Activated CD8-positive, alpha-beta memory T cell treated with anti-CD3 and anti-CD28 coated beads, Interleukin-2, amount 10 ng/mL, durations not matched to agents 7 days and 5 days (primary cell): Measurements from ENCODE around the gene PPAN. TPM values are rescaled to one million over a fixed set of nuclear protein-coding genes. Genes with fewer than 3 reads are reported as not detected.
A peak's percentile ranks its signal among the peaks of the same experiment; 100 is the strongest.

Source experiments
- ATAC-seq: fragments of 150-1000 bp; cut with Tn5 transposase; one replicate; pipeline ENCODE4 v1.10.0; 2021; ENCODE audit warnings: moderate library complexity
- CTCF ChIA-PET: fragments of 350-600 bp; sonication (Branson Sonifier 250); formaldehyde crosslinking; loops from one replicate; lab custom pipeline; 2021; ENCODE audit warnings: antibody characterized with exemption; lab: Charles Lee
- DNase-seq: peaks from one replicate; pipeline ENCODE4 v3.0.0-alpha.2; 2020
- H3K27ac Mint-ChIP-seq: one replicate; pipeline ENCODE4 v1.8.0; 2021; ENCODE audit warnings: mild to moderate bottlenecking, mixed read lengths
- H3K27me3 Mint-ChIP-seq: one replicate; pipeline ENCODE4 v1.8.0; 2021; ENCODE audit warnings: mixed read lengths
- H3K36me3 Mint-ChIP-seq: one replicate; pipeline ENCODE4 v1.8.0; 2021; ENCODE audit warnings: mild to moderate bottlenecking, mixed read lengths
- H3K4me1 Mint-ChIP-seq: one replicate; pipeline ENCODE4 v1.8.0; 2021; ENCODE audit warnings: mixed read lengths
- H3K4me3 Mint-ChIP-seq: one replicate; pipeline ENCODE4 v1.8.0; 2021; ENCODE audit warnings: mild to moderate bottlenecking, moderate library complexity, mixed read lengths
- H3K9me3 Mint-ChIP-seq: one replicate; pipeline ENCODE4 v1.8.0; 2022; ENCODE audit warnings: low read depth, mixed read lengths
- total RNA-seq, 2 experiments: library from RNA; stranded (reverse); gene quantifications; one replicate each; pipeline ENCODE4 v1.2.3, GENCODE V29; 2021

The PPAN gene
- total RNA-seq, 2 experiments from 2014 or later = 98.5 to 115 TPM

DNA sequence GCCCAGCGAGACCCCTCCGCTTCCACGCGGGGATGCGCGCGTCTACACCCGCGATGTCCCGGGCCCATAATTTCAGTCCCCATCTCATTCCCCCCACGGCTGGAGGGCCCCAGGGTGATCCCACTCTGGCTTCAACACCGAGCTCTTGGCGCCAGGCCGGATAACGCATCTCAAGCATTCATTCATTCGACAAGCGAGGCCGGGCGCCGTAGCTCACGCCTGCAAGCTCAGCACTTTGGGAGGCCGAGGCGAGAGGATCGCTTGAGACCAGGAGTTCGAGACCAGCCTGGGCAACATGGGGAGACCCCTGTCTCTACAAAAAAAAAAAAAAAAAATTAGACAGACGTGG is 9.6 kb upstream of the PPAN start:
- Mint-ChIP-seq H3K27me3 (no peaks in the 10 kb centered on the region), H3K27ac (peak overlapping the region; percentile 79), H3K4me1 (peaks cover 40% of the 10 kb centered on the region), H3K9me3 (no peaks in the 10 kb centered on the region), H3K4me3 (peak overlapping the region; percentile 58), H3K36me3 (peaks cover 28% of the 10 kb centered on the region)
- no peak for ATAC-seq
- no peak for DNase-seq
- CTCF ChIA-PET = interaction anchor here (0.8 to 5.8 kb wide), 10 partner anchors 11 to 292 kb away, joined by 3 to 147 read pairs (median 6); partner anchors contain the start of genes DNMT1, P2RY11 and PPAN

GRCh38 chr19:10100163-10100785 is 5.9 kb upstream of the PPAN start:
- Mint-ChIP-seq H3K4me3 (no peak overlapping the region), H3K9me3 (no peaks in the 10 kb centered on the region), H3K27me3 (no peaks in the 10 kb centered on the region), H3K4me1 (peaks cover 61% of the 10 kb centered on the region), H3K27ac (peak overlapping the region; percentile 100), H3K36me3 (peaks cover 2% of the 10 kb centered on the region)
- CTCF ChIA-PET = interaction anchor here (0.6 to 5.8 kb wide), 8 partner anchors 8 to 150 kb away, joined by 3 to 147 read pairs (median 5); partner anchors contain the start of genes P2RY11 and PPAN
- ATAC-seq (no peak), DNase-seq (no peak)

- H3K27me3 Mint-ChIP-seq = no peaks in the 10 kb centered on the region
- H3K27ac Mint-ChIP-seq = peak overlapping the region; percentile 100
- DNase-seq (peak; percentile 45), ATAC-seq (no peak)
- H3K9me3 Mint-ChIP-seq = no peaks in the 10 kb centered on the region
- CTCF ChIA-PET = interaction anchor here (0.7 to 3.5 kb wide), 5 partner anchors 9 to 133 kb away, joined by 3 to 23 read pairs (median 4); partner anchors contain the start of gene P2RY11
- H3K4me3 Mint-ChIP-seq = no peak overlapping the region
- peaks cover 71% of the 10 kb centered on the region for H3K4me1 Mint-ChIP-seq
- peaks cover 13% of the 10 kb centered on the region for H3K36me3 Mint-ChIP-seq
These were observed 3.4 kb upstream of the PPAN start for GRCh38 chr19:10102787-10103236.

DNA sequence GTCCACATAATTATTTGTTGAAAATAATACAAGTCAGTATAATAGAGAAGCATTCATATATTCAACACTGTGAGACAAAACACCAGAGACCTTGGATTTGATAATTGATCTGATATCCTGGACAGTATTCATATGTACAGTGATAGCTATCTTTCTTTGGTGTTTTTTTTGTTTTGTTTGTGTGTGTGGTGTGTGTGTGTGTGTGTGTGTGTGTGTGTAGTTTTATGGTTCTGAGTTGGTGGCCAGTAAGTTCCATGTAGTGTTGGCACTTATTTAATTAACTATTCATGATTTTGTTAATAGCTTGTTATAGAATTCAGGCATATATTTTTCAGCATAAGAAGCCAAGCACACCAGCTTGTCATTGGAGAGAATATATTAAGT is 2.0 kb upstream of the PPAN start:
- H3K27ac Mint-ChIP-seq = peak overlapping the region; percentile 99
- ATAC-seq = no peak
- peaks cover 74% of the 10 kb centered on the region for H3K4me1 Mint-ChIP-seq
- no peak for DNase-seq
- H3K27me3 Mint-ChIP-seq = no peaks in the 10 kb centered on the region
- no peaks in the 10 kb centered on the region for H3K9me3 Mint-ChIP-seq
- CTCF ChIA-PET = interaction anchor here (0.6 to 3.5 kb wide), 7 partner anchors 8 to 491 kb away, joined by 3 to 23 read pairs (median 4); no protein-coding TSS in a partner anchor
- H3K36me3 Mint-ChIP-seq = peaks cover 21% of the 10 kb centered on the region
- H3K4me3 Mint-ChIP-seq = peak overlapping the region; percentile 36

GRCh38 chr19:10104665-10105508 is 1.3 kb upstream of the PPAN start:
- Mint-ChIP-seq H3K27ac (peak overlapping the region; percentile 99), H3K27me3 (no peaks in the 10 kb centered on the region), H3K36me3 (peaks cover 29% of the 10 kb centered on the region), H3K4me3 (peak overlapping the region; percentile 77), H3K9me3 (no peaks in the 10 kb centered on the region), H3K4me1 (peaks cover 76% of the 10 kb centered on the region)
- ATAC-seq (peak; percentile 63), DNase-seq (peak; percentile 96)
- CTCF ChIA-PET = interaction anchor here (0.6 to 5.5 kb wide), 8 partner anchors 7 to 490 kb away, joined by 3 to 55 read pairs (median 4); no protein-coding TSS in a partner anchor

- DNase-seq = peak; percentile 88
- peaks cover 79% of the 10 kb centered on the region for H3K4me1 Mint-ChIP-seq
- peak overlapping the region; percentile 77 for H3K4me3 Mint-ChIP-seq
- H3K36me3 Mint-ChIP-seq = peaks cover 34% of the 10 kb centered on the region
- H3K27ac Mint-ChIP-seq = peak overlapping the region; percentile 99
- CTCF ChIA-PET = interaction anchor here (0.8 to 5.5 kb wide), 6 partner anchors 7 to 145 kb away, joined by 3 to 55 read pairs (median 9); partner anchors contain the start of gene DNMT1
- peak; percentile 28 for ATAC-seq
- H3K27me3 Mint-ChIP-seq = no peaks in the 10 kb centered on the region
- no peaks in the 10 kb centered on the region for H3K9me3 Mint-ChIP-seq
These were observed 558 bp upstream of the PPAN start for GRCh38 chr19:10105509-10106099.

GRCh38 chr19:10107254-10107653 is 1.1 kb downstream of the PPAN start:
- peaks cover 43% of the 10 kb centered on the region for H3K36me3 Mint-ChIP-seq
- H3K4me1 Mint-ChIP-seq = peaks cover 80% of the 10 kb centered on the region
- H3K27me3 Mint-ChIP-seq = no peaks in the 10 kb centered on the region
- DNase-seq (no peak), ATAC-seq (no peak)
- H3K4me3 Mint-ChIP-seq = peak overlapping the region; percentile 77
- peak overlapping the region; percentile 99 for H3K27ac Mint-ChIP-seq
- no peaks in the 10 kb centered on the region for H3K9me3 Mint-ChIP-seq
- CTCF ChIA-PET = interaction anchor here (1.2 to 5.5 kb wide), 4 partner anchors 9 to 88 kb away, joined by 4 to 55 read pairs (median 9); partner anchors contain the start of gene DNMT1

DNA sequence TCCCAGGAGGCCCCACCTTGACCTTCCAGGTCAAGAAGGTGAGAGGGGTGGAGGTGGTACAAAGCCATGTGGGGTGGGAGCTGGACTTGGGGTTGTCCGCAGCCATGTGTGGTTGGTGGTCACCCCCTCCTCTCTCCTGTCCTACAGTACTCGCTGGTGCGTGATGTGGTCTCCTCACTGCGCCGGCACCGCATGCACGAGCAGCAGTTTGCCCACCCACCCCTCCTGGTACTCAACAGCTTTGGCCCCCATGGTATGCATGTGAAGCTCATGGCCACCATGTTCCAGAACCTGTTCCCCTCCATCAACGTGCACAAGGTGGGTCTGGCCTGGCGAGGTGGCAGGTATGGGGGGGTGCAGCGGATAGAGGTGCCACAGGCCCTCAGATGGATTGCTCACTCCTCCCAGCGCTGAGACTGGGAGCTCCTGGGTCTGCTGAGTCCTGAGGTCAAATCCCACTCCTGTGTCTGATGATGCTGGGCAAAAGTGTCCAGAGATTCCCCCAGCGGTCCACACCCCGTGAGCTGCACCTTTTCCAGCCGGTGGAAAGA is 1.7 kb downstream of the PPAN start:
- Mint-ChIP-seq H3K36me3 (peaks cover 45% of the 10 kb centered on the region), H3K9me3 (no peaks in the 10 kb centered on the region), H3K27ac (peak overlapping the region; percentile 99), H3K27me3 (no peaks in the 10 kb centered on the region), H3K4me3 (peak overlapping the region; percentile 77), H3K4me1 (peaks cover 80% of the 10 kb centered on the region)
- CTCF ChIA-PET = interaction anchor here (1.0 to 5.5 kb wide), 6 partner anchors 10 to 317 kb away, joined by 3 to 55 read pairs (median 4); partner anchors contain the start of gene DNMT1
- ATAC-seq = no peak
- no peak for DNase-seq

GRCh38 chr19:10109528-10109927 is 3.4 kb downstream of the PPAN start:
- Mint-ChIP-seq H3K4me3 (peak overlapping the region; percentile 87), H3K4me1 (peaks cover 80% of the 10 kb centered on the region), H3K27me3 (no peaks in the 10 kb centered on the region), H3K36me3 (peaks cover 45% of the 10 kb centered on the region), H3K9me3 (no peaks in the 10 kb centered on the region), H3K27ac (peak overlapping the region; percentile 76)
- CTCF ChIA-PET = interaction anchor here (0.6 to 5.5 kb wide), 5 partner anchors 8 to 141 kb away, joined by 3 to 55 read pairs (median 3); partner anchors contain the start of gene EIF3G
- DNase-seq (no peak), ATAC-seq (no peak)

DNA sequence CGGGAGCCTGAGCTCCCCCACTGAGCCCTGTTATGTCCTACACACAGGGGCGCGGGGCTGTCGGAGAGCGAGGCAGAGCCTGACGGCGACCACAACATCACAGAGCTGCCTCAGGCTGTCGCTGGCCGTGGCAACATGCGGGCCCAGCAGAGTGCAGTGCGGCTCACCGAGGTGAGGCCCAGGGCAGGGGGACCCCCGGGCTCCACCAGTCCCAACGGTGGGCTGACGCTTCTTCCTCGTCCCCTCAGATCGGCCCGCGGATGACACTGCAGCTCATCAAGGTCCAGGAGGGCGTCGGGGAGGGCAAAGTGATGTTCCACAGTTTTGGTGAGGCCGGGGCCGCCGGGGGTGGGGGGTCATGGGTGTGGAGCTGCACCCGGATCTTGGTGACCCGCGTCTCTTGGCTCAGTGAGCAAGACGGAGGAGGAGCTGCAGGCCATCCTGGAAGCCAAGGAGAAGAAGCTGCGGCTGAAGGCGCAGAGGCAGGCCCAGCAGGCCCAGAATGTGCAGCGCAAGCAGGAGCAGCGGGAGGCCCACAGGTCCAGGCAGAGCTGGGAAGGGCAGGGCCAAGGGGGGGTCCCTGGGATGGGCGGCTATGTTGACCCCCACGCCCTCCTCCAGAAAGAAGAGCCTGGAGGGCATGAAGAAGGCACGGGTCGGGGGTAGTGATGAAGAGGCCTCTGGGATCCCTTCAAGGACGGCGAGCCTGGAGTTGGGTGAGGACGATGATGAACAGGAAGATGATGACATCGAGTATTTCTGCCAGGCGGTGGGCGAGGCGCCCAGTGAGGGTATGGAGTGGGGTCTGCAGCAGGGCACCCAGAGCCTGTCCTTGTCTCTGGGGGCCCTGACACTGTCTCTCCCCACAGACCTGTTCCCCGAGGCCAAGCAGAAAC is 4.2 kb downstream of the PPAN start:
- Mint-ChIP-seq H3K4me1 (peaks cover 75% of the 10 kb centered on the region), H3K4me3 (peak overlapping the region; percentile 87), H3K36me3 (peaks cover 52% of the 10 kb centered on the region), H3K27ac (peak overlapping the region; percentile 90), H3K27me3 (no peaks in the 10 kb centered on the region), H3K9me3 (no peaks in the 10 kb centered on the region)
- no peak for ATAC-seq
- CTCF ChIA-PET = interaction anchor here (0.6 to 5.5 kb wide), 5 partner anchors 9 to 140 kb away, joined by 3 to 55 read pairs (median 4); partner anchors contain the start of gene EIF3G
- DNase-seq = no peak

GRCh38 chr19:10110972-10111317 is 4.8 kb downstream of the PPAN start:
- H3K27ac Mint-ChIP-seq = peak overlapping the region; percentile 98
- H3K4me3 Mint-ChIP-seq = peak overlapping the region; percentile 87
- CTCF ChIA-PET = interaction anchor here (0.8 to 7.6 kb wide), 6 partner anchors 9 to 148 kb away, joined by 3 to 147 read pairs (median 10); partner anchors contain the start of gene ANGPTL6
- peaks cover 57% of the 10 kb centered on the region for H3K36me3 Mint-ChIP-seq
- no peak for ATAC-seq
- peaks cover 73% of the 10 kb centered on the region for H3K4me1 Mint-ChIP-seq
- DNase-seq = no peak
- no peaks in the 10 kb centered on the region for H3K9me3 Mint-ChIP-seq
- no peaks in the 10 kb centered on the region for H3K27me3 Mint-ChIP-seq
